ENCODE results near the gene MLPH. TPM values are rescaled to one million over a fixed set of nuclear protein-coding genes. Genes with fewer than 3 reads are reported as not detected.

The MLPH gene
- total RNA-seq, 1 donor from 2014 or later = 10.3 TPM

- DNase-seq = no peak
Measured at GRCh38 chr2:237603049-237603717, 116.1 kb downstream of the MLPH start.

- DNase-seq = no peak
Measured at GRCh38 chr2:237603718-237604362, 116.8 kb downstream of the MLPH start.

- no peak for DNase-seq
Measured at GRCh38 chr2:237604391-237604790, 117.3 kb downstream of the MLPH start.

Small RNAs within 50 kb of the gene (small RNA-seq; reads per million reads assigned to genes)
- gene MIR6811 (ENCODE audit: low replicate concordance) (not detected), gene RNU6-1140P (ENCODE audit: low replicate concordance) (not detected)

Other genes starting within 250 kb of the MLPH start
- 661 TPM for gene COL6A3, start 73.1 kb upstream of the MLPH start, total RNA-seq
- not detected for gene PRLH, start 79.3 kb downstream of the MLPH start, total RNA-seq
- gene RAB17, start 103.5 kb downstream of the MLPH start, total RNA-seq = 1.0 TPM
- gene LRRFIP1, start 140.3 kb downstream of the MLPH start, total RNA-seq = 132 TPM